ENCODE data around the gene SNRNP40. TPM values are rescaled to one million over a fixed set of nuclear protein-coding genes. Genes with fewer than 3 reads are reported as not detected.

The SNRNP40 gene
- polyA plus RNA-seq, 1 of the 3 experiments (the other 2 are of a cell fraction) = 46.7 TPM

DNA sequence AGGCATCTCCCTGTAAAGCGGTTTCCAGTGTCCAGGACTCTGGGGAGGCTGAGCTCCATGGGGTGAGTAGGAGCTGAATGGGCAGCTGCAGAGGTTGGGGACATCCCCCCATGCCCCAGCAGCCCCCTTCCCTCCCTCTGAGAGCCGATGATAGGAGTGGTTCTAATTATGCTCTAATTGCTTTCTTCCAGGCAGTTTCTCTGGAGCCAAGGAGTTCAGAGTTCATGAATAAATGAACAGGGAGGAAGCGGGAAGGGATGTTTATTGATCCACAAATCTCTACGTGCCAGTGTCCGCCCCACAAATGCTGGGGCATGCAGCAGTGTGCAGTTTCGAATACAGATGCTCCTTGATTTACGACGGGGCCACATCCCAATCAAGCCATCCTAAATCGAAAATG, 72.5 kb downstream of the SNRNP40 start:
- Histone ChIP-seq H3K79me2 (ENCODE audit: insufficient read depth) (no peaks in the 10 kb centered on the region), H2AFZ (ENCODE audit: low read depth) (no peak overlapping the region), H3K4me2 (no peak overlapping the region), H3K36me3 (replicated peaks in 1 of 2; ENCODE audit: control insufficient read depth in 1 of 2, insufficient read depth in 2 of 2, low read length in 1 of 2) (no peaks in the 10 kb centered on the region), H3K27ac (ENCODE audit: low read depth in 2 of 2, low read length in 1 of 2) (no peak overlapping the region), H3K4me1 (ENCODE audit: control insufficient read depth in 1 of 2, insufficient read depth in 2 of 2, low read depth in 1 of 2, low read length in 1 of 2) (peaks cover 0 to 36% of the 10 kb centered on the region in 2 experiments; a peak in 1 of 4 replicates), H3F3A (replicated peaks; ENCODE audit: insufficient read depth) (no peaks in the 10 kb centered on the region), H3K9me3 (no peaks in the 10 kb centered on the region), H3K9ac (no peak overlapping the region), H4K20me1 (ENCODE audit: insufficient read depth) (no peaks in the 10 kb centered on the region), H3K27me3 (ENCODE audit: insufficient read depth) (peaks cover 5% of the 10 kb centered on the region; the same call in 1 of the 2 replicates), H3K9me2 (no peaks in the 10 kb centered on the region), H3K4me3 (ENCODE audit: low read depth in 2 of 2, low read length in 1 of 2) (no peak overlapping the region)
- TF ChIP-seq NRF1 (IDR thresholded peaks at IDR 0.05; ENCODE audit: low read depth, low read length) (no peak), TEAD4 (IDR thresholded peaks at IDR 0.05; ENCODE audit: borderline replicate concordance, insufficient read depth) (no peak), CHD2 (IDR thresholded peaks at IDR 0.05; ENCODE audit: low read length, partially characterized antibody) (no peak), GATA2 (CRISPR knock-in tag; IDR thresholded peaks at IDR 0.05) (no peak), JUND (IDR thresholded peaks at IDR 0.05) (no peak), IRF3 (IDR thresholded peaks at IDR 0.05; ENCODE audit: low read depth, low read length) (no peak), RCOR1 (IDR thresholded peaks at IDR 0.05; ENCODE audit: low read length) (no peak), MXI1 (IDR thresholded peaks at IDR 0.05; ENCODE audit: low read depth, low read length) (no peak), SIN3A (IDR thresholded peaks at IDR 0.05; ENCODE audit: borderline replicate concordance, low read depth, low read length) (no peak)
- TF ChIP-seq, protein P1, sequence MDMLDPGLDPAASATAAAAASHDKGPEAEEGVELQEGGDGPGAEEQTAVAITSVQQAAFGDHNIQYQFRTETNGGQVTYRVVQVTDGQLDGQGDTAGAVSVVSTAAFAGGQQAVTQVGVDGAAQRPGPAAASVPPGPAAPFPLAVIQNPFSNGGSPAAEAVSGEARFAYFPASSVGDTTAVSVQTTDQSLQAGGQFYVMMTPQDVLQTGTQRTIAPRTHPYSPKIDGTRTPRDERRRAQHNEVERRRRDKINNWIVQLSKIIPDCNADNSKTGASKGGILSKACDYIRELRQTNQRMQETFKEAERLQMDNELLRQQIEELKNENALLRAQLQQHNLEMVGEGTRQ (IDR thresholded peaks at IDR 0.05; ENCODE audit: borderline replicate concordance, low read depth, low read length) = no peak
- TF ChIP-seq, protein P2, sequence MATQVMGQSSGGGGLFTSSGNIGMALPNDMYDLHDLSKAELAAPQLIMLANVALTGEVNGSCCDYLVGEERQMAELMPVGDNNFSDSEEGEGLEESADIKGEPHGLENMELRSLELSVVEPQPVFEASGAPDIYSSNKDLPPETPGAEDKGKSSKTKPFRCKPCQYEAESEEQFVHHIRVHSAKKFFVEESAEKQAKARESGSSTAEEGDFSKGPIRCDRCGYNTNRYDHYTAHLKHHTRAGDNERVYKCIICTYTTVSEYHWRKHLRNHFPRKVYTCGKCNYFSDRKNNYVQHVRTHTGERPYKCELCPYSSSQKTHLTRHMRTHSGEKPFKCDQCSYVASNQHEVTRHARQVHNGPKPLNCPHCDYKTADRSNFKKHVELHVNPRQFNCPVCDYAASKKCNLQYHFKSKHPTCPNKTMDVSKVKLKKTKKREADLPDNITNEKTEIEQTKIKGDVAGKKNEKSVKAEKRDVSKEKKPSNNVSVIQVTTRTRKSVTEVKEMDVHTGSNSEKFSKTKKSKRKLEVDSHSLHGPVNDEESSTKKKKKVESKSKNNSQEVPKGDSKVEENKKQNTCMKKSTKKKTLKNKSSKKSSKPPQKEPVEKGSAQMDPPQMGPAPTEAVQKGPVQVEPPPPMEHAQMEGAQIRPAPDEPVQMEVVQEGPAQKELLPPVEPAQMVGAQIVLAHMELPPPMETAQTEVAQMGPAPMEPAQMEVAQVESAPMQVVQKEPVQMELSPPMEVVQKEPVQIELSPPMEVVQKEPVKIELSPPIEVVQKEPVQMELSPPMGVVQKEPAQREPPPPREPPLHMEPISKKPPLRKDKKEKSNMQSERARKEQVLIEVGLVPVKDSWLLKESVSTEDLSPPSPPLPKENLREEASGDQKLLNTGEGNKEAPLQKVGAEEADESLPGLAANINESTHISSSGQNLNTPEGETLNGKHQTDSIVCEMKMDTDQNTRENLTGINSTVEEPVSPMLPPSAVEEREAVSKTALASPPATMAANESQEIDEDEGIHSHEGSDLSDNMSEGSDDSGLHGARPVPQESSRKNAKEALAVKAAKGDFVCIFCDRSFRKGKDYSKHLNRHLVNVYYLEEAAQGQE (IDR thresholded peaks at IDR 0.05; ENCODE audit: low read depth, low read length) = no peak
- TF ChIP-seq, protein P3, sequence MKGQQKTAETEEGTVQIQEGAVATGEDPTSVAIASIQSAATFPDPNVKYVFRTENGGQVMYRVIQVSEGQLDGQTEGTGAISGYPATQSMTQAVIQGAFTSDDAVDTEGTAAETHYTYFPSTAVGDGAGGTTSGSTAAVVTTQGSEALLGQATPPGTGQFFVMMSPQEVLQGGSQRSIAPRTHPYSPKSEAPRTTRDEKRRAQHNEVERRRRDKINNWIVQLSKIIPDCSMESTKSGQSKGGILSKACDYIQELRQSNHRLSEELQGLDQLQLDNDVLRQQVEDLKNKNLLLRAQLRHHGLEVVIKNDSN (IDR thresholded peaks at IDR 0.05; ENCODE audit: borderline replicate concordance, low read depth) = no peak
- DNase-seq = no peak
- ChIA-PET CTCF (interaction anchor here (1.6 to 2.9 kb wide), 2 partner anchors 40 to 43 kb away, joined by 3 to 11 read pairs; no protein-coding TSS in a partner anchor), POLR2A (no interaction called here)
- 57% methylated on average over 9 of the region's 9 CpGs for WGBS (ENCODE audit: low lambda C conversion rate)
